NCI-H187 (cell line): ENCODE measurements around the gene GPI.

Source experiments
- DNase-seq, 2 experiments: peaks; one replicate each; lab custom pipeline; 2025; lab: John Stamatoyannopoulos, UW

Gene GPI

GRCh38 chr19:34341935-34342680 is 22.9 kb upstream of the GPI start:
- no peak for DNase-seq

GRCh38 chr19:34343751-34344150 is 21.2 kb upstream of the GPI start:
- DNase-seq = no peak

GRCh38 chr19:34345947-34346351 is 19.0 kb upstream of the GPI start:
- DNase-seq = peak; percentile 2 to 26

GRCh38 chr19:34347561-34348165 is 17.3 kb upstream of the GPI start:
- no peak for DNase-seq

GRCh38 chr19:34348899-34349487 is 16.0 kb upstream of the GPI start:
- DNase-seq = no peak

GRCh38 chr19:34350161-34350561 is 14.8 kb upstream of the GPI start:
- no peak for DNase-seq

- DNase-seq = no peak
Observed at GRCh38 chr19:34351382-34351826, 13.6 kb upstream of the GPI start.

GRCh38 chr19:34353546-34353945 is 11.4 kb upstream of the GPI start:
- DNase-seq = no peak

GRCh38 chr19:34355201-34355600 is 9.8 kb upstream of the GPI start:
- DNase-seq = no peak

GRCh38 chr19:34356875-34357274 is 8.1 kb upstream of the GPI start:
- no peak for DNase-seq

GRCh38 chr19:34357431-34357830 is 7.6 kb upstream of the GPI start:
- no peak for DNase-seq

GRCh38 chr19:34359140-34359953 is 5.6 kb upstream of the GPI start:
- DNase-seq = peak; percentile 94 to 95

GRCh38 chr19:34359954-34360315 is 5.1 kb upstream of the GPI start:
- DNase-seq = no peak

GRCh38 chr19:34360354-34360909 is 4.6 kb upstream of the GPI start:
- DNase-seq = no peak

GRCh38 chr19:34362679-34363069 is 2.3 kb upstream of the GPI start:
- no peak for DNase-seq

- DNase-seq = no peak
Observed at GRCh38 chr19:34363094-34363493, 1.9 kb upstream of the GPI start.

- no peak for DNase-seq
Observed at GRCh38 chr19:34363930-34364329, 1.1 kb upstream of the GPI start.

- DNase-seq = no peak
Observed at GRCh38 chr19:34364462-34364829, 550 bp upstream of the GPI start.

GRCh38 chr19:34365463-34366401 is 736 bp downstream of the GPI start:
- DNase-seq = peak; percentile 14 to 27

- DNase-seq = no peak
Observed at GRCh38 chr19:34366738-34367623, 2.0 kb downstream of the GPI start.
